AG09309 (cell line): ENCODE results near the gene CILP.

Experiments used
- DNase-seq: peaks from one replicate; pipeline ENCODE4 v3.0.0-alpha.2; 2010; ENCODE audit warnings: low read depth
- H3K4me3 ChIP-seq: 2 replicates; pipeline ENCODE4 v1.5.1; 2011; ENCODE audit warnings: mild to moderate bottlenecking, low read depth, low read length, moderate library complexity; ENCODE audit not compliant: control insufficient read depth
- TF ChIP-seq, protein P1 (sequence below): IDR thresholded peaks from 2 replicates; pipeline ENCODE4 v1.5.1; 2011; ENCODE audit warnings: mild to moderate bottlenecking, low read depth, low read length, inconsistent platforms; ENCODE audit not compliant: insufficient read depth, control insufficient read depth; ENCODE audit errors: missing control alignments

Gene CILP

DNA sequence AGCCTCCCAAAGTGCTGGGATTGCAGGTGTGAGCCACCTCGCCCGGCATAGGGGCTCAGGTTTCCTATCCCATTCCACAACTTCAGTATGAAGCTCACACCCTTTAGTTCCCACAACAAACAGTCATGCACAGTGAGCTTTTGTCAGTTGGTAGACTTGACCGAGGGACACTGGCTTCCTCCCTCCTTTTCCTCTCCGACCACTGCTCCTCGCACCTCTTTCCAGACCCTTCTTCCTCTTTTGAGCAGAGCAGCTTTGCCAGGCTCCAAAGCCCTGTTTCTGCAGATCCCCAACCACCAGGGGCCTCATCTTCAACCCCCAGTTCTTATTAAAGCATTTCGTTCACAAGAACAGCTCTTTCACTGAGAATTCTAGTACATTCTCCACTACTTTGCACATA is 12.7 kb upstream of the CILP start:
- no peak for DNase-seq
- TF ChIP-seq, protein P1, sequence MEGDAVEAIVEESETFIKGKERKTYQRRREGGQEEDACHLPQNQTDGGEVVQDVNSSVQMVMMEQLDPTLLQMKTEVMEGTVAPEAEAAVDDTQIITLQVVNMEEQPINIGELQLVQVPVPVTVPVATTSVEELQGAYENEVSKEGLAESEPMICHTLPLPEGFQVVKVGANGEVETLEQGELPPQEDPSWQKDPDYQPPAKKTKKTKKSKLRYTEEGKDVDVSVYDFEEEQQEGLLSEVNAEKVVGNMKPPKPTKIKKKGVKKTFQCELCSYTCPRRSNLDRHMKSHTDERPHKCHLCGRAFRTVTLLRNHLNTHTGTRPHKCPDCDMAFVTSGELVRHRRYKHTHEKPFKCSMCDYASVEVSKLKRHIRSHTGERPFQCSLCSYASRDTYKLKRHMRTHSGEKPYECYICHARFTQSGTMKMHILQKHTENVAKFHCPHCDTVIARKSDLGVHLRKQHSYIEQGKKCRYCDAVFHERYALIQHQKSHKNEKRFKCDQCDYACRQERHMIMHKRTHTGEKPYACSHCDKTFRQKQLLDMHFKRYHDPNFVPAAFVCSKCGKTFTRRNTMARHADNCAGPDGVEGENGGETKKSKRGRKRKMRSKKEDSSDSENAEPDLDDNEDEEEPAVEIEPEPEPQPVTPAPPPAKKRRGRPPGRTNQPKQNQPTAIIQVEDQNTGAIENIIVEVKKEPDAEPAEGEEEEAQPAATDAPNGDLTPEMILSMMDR = no peak
- H3K4me3 ChIP-seq = no peak overlapping the region

DNA sequence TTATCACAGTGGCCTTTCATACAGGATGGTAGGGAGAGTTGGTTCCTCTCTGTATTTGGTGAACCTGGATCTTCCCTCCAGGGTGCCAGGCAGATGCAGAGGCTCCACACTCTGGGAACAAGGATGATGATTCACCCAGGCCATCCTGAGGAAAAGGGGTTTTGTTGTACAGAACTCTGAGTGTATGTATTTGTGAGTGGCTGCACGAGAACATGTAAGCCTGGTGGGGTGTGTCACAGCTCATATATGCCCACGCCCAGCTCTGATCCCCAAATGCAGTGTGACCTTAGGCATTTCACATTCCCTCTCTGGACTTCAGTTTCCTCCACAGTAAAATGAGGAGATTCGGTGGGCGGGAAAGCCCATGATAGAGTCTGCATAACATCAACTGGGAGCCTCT is 11.6 kb upstream of the CILP start:
- TF ChIP-seq, protein P1 = no peak
- no peak overlapping the region for H3K4me3 ChIP-seq
- no peak for DNase-seq

DNA sequence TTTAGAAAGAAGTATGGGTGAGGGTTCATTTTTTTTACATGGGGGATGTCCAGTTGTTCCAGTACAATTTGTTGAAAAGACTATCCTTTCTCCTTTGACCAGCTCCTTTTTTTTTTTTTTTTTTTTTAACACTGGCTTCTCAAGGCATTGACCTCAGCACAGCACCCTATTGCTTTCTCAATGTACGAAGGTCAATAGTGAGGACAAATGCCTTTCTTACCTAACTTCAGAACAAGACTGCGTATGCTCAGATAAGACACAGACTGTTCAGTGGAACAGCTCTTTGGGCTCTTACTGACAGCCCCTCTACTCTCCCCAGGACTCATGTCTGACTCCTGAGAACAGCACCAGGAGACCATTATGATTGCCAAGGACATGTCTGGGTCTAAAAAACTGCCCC is 10.4 kb upstream of the CILP start:
- DNase-seq = no peak
- no peak overlapping the region for H3K4me3 ChIP-seq
- TF ChIP-seq, protein P1 = no peak

DNA sequence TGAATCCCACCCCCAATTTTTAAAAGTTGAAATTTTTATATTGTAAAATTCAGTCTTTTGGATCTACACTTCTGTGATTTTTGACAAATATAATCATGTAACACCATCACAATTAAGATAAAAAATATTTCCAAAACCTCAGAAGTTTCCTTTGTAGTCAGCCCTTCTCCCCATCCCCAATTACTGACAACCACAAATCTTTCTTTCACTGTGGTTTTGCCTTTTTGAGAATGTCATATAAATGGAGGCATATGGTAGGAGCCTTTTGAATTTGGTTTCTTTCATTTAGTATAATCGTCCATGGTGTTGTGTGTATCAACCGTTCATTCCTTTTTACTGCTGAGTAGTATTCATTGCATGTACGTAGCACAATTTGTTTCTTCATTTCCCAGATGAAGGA is 7.9 kb upstream of the CILP start:
- no peak for DNase-seq
- TF ChIP-seq, protein P1 = no peak
- no peak overlapping the region for H3K4me3 ChIP-seq

DNA sequence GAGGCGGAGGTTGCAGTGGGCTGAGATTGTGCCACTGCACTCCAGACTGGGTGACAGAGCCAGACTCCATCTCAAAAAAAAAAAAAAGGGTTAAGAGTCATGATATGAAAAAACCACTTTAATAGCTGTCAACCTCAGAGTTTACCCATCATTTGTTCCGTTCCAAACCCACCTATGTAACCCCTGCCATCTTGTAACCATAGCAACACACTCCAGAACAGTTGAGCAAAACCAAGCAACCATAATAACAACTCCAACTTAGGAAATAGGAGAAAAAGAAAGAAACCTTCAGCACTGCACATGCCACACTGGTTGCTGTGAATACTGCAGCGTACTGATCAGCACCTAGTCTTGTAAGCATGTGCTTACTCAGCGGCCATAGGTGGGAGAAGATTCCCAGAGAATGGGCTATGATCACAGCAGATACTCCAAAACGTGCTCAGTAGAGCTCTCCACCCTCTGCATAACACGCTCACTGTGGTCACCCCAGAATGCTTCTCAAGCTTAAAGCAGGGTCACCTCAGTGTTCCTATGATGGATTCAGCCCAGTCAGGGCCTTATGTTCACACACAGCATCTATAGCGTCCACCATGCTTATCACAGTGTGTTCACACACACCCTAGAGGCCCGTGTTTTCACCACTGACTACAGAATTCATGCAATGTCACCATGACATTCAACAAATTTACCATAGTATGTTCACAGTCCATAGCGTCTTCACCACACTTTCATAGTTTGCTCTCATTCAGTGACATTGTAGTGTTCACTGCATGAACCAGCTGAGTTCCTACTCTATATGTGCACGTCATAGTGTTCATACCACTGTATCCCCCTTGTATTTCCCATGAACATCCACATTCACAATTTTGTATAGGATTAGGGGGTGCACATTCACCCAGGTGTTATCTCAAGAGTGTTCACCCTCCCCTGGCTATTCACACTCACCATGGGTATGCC is 6.5 kb upstream of the CILP start:
- TF ChIP-seq, protein P1 = no peak
- DNase-seq = no peak
- H3K4me3 ChIP-seq = no peak overlapping the region

DNA sequence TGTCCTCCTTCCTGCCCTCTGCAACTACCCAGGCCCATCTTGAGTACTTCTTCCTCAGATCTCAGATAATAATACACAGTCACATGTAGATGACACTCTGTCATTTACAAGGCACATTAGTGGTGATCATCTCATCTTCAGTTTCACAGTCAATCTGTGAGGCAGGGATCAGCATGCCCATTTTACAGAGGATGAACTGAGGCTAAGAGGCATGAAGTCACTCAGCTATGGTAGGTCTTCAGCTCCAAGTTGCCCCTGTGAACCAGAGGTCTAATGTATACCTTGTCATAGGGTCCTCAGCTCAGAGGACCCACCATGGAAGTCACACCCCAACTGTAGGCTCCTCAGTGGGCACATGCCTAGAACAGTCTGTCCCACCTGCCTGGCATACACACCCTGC is 4.2 kb upstream of the CILP start:
- H3K4me3 ChIP-seq = no peak overlapping the region
- TF ChIP-seq, protein P1 = no peak
- DNase-seq = no peak

DNA sequence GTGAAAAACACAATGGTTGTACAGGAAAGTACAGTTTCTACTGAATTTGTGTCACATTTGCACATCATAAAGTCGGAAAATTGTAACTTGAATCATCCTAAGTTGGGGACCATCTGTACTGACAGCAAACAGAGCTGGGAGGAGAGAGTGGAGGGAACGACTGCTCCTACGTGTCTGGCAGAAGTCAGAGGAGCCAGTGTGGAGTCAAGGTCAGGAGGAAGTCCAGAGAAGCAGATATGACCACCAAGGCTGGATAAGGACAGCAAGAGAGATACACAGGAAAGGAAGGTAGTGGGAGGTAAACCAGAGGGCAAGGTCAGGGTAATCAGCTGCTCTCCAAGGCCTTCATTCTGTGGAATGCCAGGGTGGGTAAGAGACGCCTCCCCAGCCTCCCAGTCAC is 2.7 kb upstream of the CILP start:
- TF ChIP-seq, protein P1 = no peak
- H3K4me3 ChIP-seq = no peak overlapping the region
- no peak for DNase-seq
